Breast epithelium (tissue), 3 donors: ENCODE results near the gene HNRNPL.

Experiments used
- POLR2A ChIP-seq: fragments of 450-650 bp; IDR thresholded peaks from one replicate; pipeline ENCODE4 v1.6.1; 2016; ENCODE audit warnings: antibody characterized with exemption, mild to moderate bottlenecking, moderate library complexity
- POLR2AphosphoS5 ChIP-seq, 3 donors: sonication (generic); formaldehyde crosslinking; IDR thresholded peaks; one replicate each; pipeline ENCODE4 v1.6.1; 2017; ENCODE audit warnings: antibody characterized with exemption in 3 of 3
- TF ChIP-seq, protein P1 (sequence below), 3 donors: fragments of 450-650 bp; IDR thresholded peaks; one replicate each; pipeline ENCODE4 v1.5.1; 2016 to 2017; ENCODE audit warnings: antibody characterized with exemption in 3 of 3, mild to moderate bottlenecking in 3 of 3, moderate library complexity in 3 of 3

DNA sequence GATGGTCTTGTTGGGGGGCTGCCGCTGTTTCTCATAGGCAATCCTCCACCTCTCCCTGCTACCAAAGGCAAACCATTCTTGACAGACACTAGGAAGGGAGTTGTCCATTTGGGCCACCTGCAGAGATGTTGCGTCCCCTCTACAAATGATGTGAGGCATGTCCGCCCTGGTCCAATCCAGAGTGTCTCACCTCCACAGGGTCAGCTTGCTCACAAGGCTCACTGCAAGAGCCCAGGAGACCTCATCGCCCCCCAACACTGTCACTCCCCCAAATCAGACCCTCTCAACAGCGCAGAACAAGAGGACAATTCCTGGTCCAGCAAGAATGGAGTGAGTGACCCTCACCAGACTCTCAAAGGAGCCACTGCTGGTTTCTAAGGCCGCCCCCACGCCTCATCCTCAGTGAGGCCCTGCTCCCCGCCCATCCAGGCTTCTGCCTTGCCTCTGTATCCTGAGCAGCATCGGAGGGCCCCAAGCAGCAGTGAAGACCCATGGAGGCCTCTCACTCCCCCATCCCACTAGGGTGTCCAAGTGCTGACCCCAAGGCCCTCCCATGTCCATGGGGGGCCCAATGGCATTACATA lies 6.5 kb downstream of the HNRNPL start:
- TF ChIP-seq, protein P1, sequence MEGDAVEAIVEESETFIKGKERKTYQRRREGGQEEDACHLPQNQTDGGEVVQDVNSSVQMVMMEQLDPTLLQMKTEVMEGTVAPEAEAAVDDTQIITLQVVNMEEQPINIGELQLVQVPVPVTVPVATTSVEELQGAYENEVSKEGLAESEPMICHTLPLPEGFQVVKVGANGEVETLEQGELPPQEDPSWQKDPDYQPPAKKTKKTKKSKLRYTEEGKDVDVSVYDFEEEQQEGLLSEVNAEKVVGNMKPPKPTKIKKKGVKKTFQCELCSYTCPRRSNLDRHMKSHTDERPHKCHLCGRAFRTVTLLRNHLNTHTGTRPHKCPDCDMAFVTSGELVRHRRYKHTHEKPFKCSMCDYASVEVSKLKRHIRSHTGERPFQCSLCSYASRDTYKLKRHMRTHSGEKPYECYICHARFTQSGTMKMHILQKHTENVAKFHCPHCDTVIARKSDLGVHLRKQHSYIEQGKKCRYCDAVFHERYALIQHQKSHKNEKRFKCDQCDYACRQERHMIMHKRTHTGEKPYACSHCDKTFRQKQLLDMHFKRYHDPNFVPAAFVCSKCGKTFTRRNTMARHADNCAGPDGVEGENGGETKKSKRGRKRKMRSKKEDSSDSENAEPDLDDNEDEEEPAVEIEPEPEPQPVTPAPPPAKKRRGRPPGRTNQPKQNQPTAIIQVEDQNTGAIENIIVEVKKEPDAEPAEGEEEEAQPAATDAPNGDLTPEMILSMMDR (IDR thresholded peaks at IDR 0.05): no peak
- TF ChIP-seq POLR2AphosphoS5 (IDR thresholded peaks at IDR 0.05) (no peak), POLR2A (no peak)
